Astrocyte (in vitro differentiated cells and primary cell): Measurements from ENCODE around the gene NUP205. TPM values are rescaled to one million over a fixed set of nuclear protein-coding genes. Genes with fewer than 3 reads are reported as not detected.
A peak's percentile ranks its signal among the peaks of the same experiment; 100 is the strongest.

Experiments used
- DNase-seq: peaks from one replicate; pipeline ENCODE4 v3.0.0-alpha.2; 2010; ENCODE audit warnings: low read depth
- FAIRE-seq: peaks from 2 replicates; lab custom pipeline; 2011; peaks lifted over from hg19 to GRCh38; lab: Jason Lieb, UNC
- H2AFZ ChIP-seq: 2 replicates; pipeline ENCODE4 v1.6.0; 2012; ENCODE audit warnings: low read depth, low read length, inconsistent platforms
- H3K27ac ChIP-seq: 2 replicates; pipeline ENCODE4 v1.5.1; 2011; ENCODE audit warnings: low read depth, low read length, inconsistent platforms
- H3K27me3 ChIP-seq: 2 replicates; pipeline ENCODE4 v1.6.0; 2011; ENCODE audit warnings: low read length, inconsistent platforms; ENCODE audit not compliant: insufficient read depth
- H3K36me3 ChIP-seq: 2 replicates; pipeline ENCODE4 v1.5.1; 2011; ENCODE audit warnings: low read length, inconsistent platforms; ENCODE audit not compliant: insufficient read depth
- H3K4me1 ChIP-seq: 2 replicates; pipeline ENCODE4 v1.5.1; 2011; ENCODE audit warnings: low read length, inconsistent platforms; ENCODE audit not compliant: insufficient read depth
- H3K4me2 ChIP-seq: 2 replicates; pipeline ENCODE4 v1.6.0; 2012; ENCODE audit warnings: low read length, inconsistent platforms
- H3K4me3 ChIP-seq: 2 replicates; pipeline ENCODE4 v1.5.1; 2011; ENCODE audit warnings: low read depth, mild to moderate bottlenecking, low read length, inconsistent platforms; ENCODE audit not compliant: insufficient read depth
- H3K79me2 ChIP-seq: 2 replicates; pipeline ENCODE4 v1.6.0; 2012; ENCODE audit warnings: mild to moderate bottlenecking, low read length, inconsistent platforms; ENCODE audit not compliant: insufficient read depth
- H3K9ac ChIP-seq: 2 replicates; pipeline ENCODE4 v1.6.0; 2012; ENCODE audit warnings: mild to moderate bottlenecking, low read length, inconsistent platforms
- H3K9me3 ChIP-seq: 2 replicates; pipeline ENCODE4 v1.5.1; 2012; ENCODE audit warnings: low read depth, mild to moderate bottlenecking, low read length, inconsistent platforms; ENCODE audit not compliant: insufficient read depth
- H4K20me1 ChIP-seq: 2 replicates; pipeline ENCODE4 v1.6.0; 2012; ENCODE audit warnings: low read length, inconsistent platforms; ENCODE audit not compliant: insufficient read depth
- H3K27ac Mint-ChIP-seq: one replicate; pipeline ENCODE4 v1.8.0; 2021; ENCODE audit warnings: mild to moderate bottlenecking, mixed read lengths; ENCODE audit not compliant: unreplicated experiment
- H3K27me3 Mint-ChIP-seq: one replicate; pipeline ENCODE4 v1.8.0; 2021; ENCODE audit warnings: low read depth, mixed read lengths; ENCODE audit not compliant: unreplicated experiment
- H3K36me3 Mint-ChIP-seq: one replicate; pipeline ENCODE4 v1.8.0; 2021; ENCODE audit warnings: low read depth, mixed read lengths; ENCODE audit not compliant: unreplicated experiment
- H3K4me1 Mint-ChIP-seq: one replicate; pipeline ENCODE4 v1.8.0; 2021; ENCODE audit warnings: low read depth, mixed read lengths; ENCODE audit not compliant: unreplicated experiment
- H3K4me3 Mint-ChIP-seq: one replicate; pipeline ENCODE4 v1.8.0; 2021; ENCODE audit warnings: mild to moderate bottlenecking, moderate library complexity, mixed read lengths; ENCODE audit not compliant: unreplicated experiment
- H3K9me3 Mint-ChIP-seq: one replicate; pipeline ENCODE4 v1.8.0; 2021; ENCODE audit warnings: mild to moderate bottlenecking, mixed read lengths; ENCODE audit not compliant: unreplicated experiment
- EZH2 ChIP-seq: IDR thresholded peaks from 2 replicates; pipeline ENCODE4 v1.6.1; 2012; ENCODE audit warnings: mild to moderate bottlenecking, low read length, inconsistent platforms; ENCODE audit not compliant: insufficient read depth
- total RNA-seq: library from RNA; stranded (reverse); gene quantifications from 2 replicates; pipeline ENCODE4 v1.2.1, GENCODE V29; 2021
- TF ChIP-seq, protein P1 (sequence below): IDR thresholded peaks from 2 replicates; pipeline ENCODE4 v1.5.1; 2011; ENCODE audit warnings: low read depth, mild to moderate bottlenecking, inconsistent platforms, low read length, moderate library complexity; ENCODE audit not compliant: insufficient read depth

The NUP205 gene
- total RNA-seq, 1 donor from 2014 or later = 50.5 TPM

DNA sequence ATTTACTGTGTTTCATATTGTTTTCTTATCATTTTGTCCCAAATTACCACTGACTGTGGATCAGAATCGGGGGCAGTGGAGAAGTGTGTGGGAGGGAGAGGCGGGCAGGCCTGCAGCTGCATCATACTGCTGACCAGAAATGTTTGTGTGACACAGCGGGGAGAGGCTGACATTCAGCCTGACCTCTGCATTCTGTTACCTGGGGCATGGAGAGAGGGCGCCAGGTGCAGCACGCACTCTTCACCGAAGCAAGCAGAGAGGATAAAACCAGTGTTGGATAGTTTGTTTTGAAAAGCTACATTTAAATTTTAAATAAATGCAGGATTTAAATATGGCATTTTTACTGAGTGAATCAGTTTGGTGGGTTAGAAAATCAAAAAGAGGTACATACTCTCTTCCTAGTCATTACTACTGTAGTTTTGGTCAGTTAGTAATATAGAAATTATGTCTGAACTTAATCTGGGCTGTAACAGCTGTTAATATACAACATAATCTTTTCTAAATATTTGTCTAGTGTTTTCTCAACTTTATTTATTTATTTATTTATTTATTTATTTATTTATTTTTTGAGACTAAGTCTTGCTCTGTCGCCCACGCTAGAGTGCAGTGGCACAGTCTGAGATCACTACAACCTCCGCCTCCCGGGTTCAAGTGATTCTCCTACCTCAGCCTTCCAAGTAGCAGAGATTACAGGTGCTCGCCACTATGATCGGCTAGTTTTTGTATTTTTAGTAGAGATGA, 95.8 kb downstream of the NUP205 start:
- Mint-ChIP-seq H3K4me3 (no peak overlapping the region), H3K27me3 (no peaks in the 10 kb centered on the region), H3K4me1 (peaks cover 19% of the 10 kb centered on the region), H3K27ac (peak overlapping the region; percentile 41), H3K9me3 (no peaks in the 10 kb centered on the region), H3K36me3 (no peaks in the 10 kb centered on the region)
- H3K27me3 ChIP-seq = no peaks in the 10 kb centered on the region
- H3K4me2 ChIP-seq = peak overlapping the region; percentile 53
- H3K9me3 ChIP-seq = no peaks in the 10 kb centered on the region
- no peak overlapping the region for H3K4me3 ChIP-seq
- no peak for FAIRE-seq
- H3K36me3 ChIP-seq = no peaks in the 10 kb centered on the region
- H4K20me1 ChIP-seq = no peaks in the 10 kb centered on the region
- H3K27ac ChIP-seq = no peak overlapping the region
- H2AFZ ChIP-seq = no peak overlapping the region
- no peak overlapping the region for H3K9ac ChIP-seq
- H3K4me1 ChIP-seq = peaks cover 12% of the 10 kb centered on the region
- H3K79me2 ChIP-seq = no peaks in the 10 kb centered on the region
- no peak for TF ChIP-seq EZH2
- TF ChIP-seq, protein P1, sequence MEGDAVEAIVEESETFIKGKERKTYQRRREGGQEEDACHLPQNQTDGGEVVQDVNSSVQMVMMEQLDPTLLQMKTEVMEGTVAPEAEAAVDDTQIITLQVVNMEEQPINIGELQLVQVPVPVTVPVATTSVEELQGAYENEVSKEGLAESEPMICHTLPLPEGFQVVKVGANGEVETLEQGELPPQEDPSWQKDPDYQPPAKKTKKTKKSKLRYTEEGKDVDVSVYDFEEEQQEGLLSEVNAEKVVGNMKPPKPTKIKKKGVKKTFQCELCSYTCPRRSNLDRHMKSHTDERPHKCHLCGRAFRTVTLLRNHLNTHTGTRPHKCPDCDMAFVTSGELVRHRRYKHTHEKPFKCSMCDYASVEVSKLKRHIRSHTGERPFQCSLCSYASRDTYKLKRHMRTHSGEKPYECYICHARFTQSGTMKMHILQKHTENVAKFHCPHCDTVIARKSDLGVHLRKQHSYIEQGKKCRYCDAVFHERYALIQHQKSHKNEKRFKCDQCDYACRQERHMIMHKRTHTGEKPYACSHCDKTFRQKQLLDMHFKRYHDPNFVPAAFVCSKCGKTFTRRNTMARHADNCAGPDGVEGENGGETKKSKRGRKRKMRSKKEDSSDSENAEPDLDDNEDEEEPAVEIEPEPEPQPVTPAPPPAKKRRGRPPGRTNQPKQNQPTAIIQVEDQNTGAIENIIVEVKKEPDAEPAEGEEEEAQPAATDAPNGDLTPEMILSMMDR = no peak
- DNase-seq = peak; percentile 12

- Histone ChIP-seq H3K27me3 (no peaks in the 10 kb centered on the region), H3K79me2 (peaks cover 5% of the 10 kb centered on the region), H3K36me3 (no peaks in the 10 kb centered on the region), H2AFZ (no peak overlapping the region), H3K9me3 (no peaks in the 10 kb centered on the region), H3K9ac (no peak overlapping the region), H3K4me2 (no peak overlapping the region), H3K27ac (no peak overlapping the region), H3K4me1 (peaks cover 6% of the 10 kb centered on the region), H3K4me3 (no peak overlapping the region), H4K20me1 (no peaks in the 10 kb centered on the region)
- H3K36me3 Mint-ChIP-seq = peaks cover 4% of the 10 kb centered on the region
- H3K27ac Mint-ChIP-seq = no peak overlapping the region
- FAIRE-seq (no peak), DNase-seq (no peak)
- no peak overlapping the region for H3K4me3 Mint-ChIP-seq
- no peak for TF ChIP-seq EZH2
- TF ChIP-seq, protein P1 = no peak
- no peaks in the 10 kb centered on the region for H3K27me3 Mint-ChIP-seq
- peaks cover 6% of the 10 kb centered on the region for H3K4me1 Mint-ChIP-seq
- H3K9me3 Mint-ChIP-seq = no peaks in the 10 kb centered on the region
Measured at GRCh38 chr7:135658564-135658963, 100.8 kb downstream of the NUP205 start.
